Neural progenitor cell (in vitro differentiated cells): ENCODE data around the gene ABAT. TPM values are rescaled to one million over a fixed set of nuclear protein-coding genes. Genes with fewer than 3 reads are reported as not detected.

Source experiments
- DNase-seq: peaks from one replicate; pipeline ENCODE4 v3.0.0-alpha.2; 2016; ENCODE audit warnings: low spot score
- H2AFZ ChIP-seq: fragments of 200-600 bp; sonication (generic); replicated peaks from 2 replicates; pipeline ENCODE4 v1.6.1; 2016; ENCODE audit warnings: antibody characterized with exemption
- H3F3A ChIP-seq: fragments of 200-600 bp; sonication (generic); 2 replicates; pipeline ENCODE4 v1.6.1; 2016; ENCODE audit warnings: antibody characterized with exemption, low read depth
- H3K27ac ChIP-seq: fragments of 200-600 bp; sonication (generic); 2 replicates; pipeline ENCODE4 v1.5.1; 2016; ENCODE audit warnings: mild to moderate bottlenecking
- H3K27me3 ChIP-seq: fragments of 200-600 bp; sonication (generic); 2 replicates; pipeline ENCODE4 v1.6.1; 2016; ENCODE audit warnings: mild to moderate bottlenecking, moderate library complexity
- H3K36me3 ChIP-seq: fragments of 200-600 bp; sonication (generic); 2 replicates; pipeline ENCODE4 v1.5.1; 2016
- H3K4me1 ChIP-seq: fragments of 200-600 bp; sonication (generic); 2 replicates; pipeline ENCODE4 v1.6.1; 2016; ENCODE audit warnings: mixed run types
- H3K4me2 ChIP-seq: fragments of 200-600 bp; sonication (generic); 2 replicates; pipeline ENCODE4 v1.6.1; 2016
- H3K4me3 ChIP-seq: fragments of 200-600 bp; sonication (generic); 2 replicates; pipeline ENCODE4 v1.5.1; 2016
- H3K79me2 ChIP-seq: fragments of 200-600 bp; sonication (generic); 2 replicates; pipeline ENCODE4 v1.6.1; 2016; ENCODE audit warnings: low read depth
- H3K9ac ChIP-seq: fragments of 200-600 bp; sonication (generic); 2 replicates; pipeline ENCODE4 v1.6.1; 2016
- H3K9me3 ChIP-seq: fragments of 200-600 bp; sonication (generic); 2 replicates; pipeline ENCODE4 v1.5.1; 2016; ENCODE audit warnings: low read depth
- H4K20me1 ChIP-seq: fragments of 200-600 bp; sonication (generic); 2 replicates; pipeline ENCODE4 v1.6.1; 2016; ENCODE audit warnings: low read depth
- H3K27ac Mint-ChIP-seq: 3 replicates; pipeline ENCODE4 v1.8.0; 2021; ENCODE audit warnings: mixed read lengths
- H3K27me3 Mint-ChIP-seq: 2 replicates; pipeline ENCODE4 v1.8.0; 2022; ENCODE audit warnings: low read depth, mild to moderate bottlenecking, inconsistent platforms, moderate library complexity, mixed read lengths; ENCODE audit not compliant: insufficient read depth
- H3K36me3 Mint-ChIP-seq: 3 replicates; pipeline ENCODE4 v1.8.0; 2021; ENCODE audit warnings: mixed read lengths
- H3K4me1 Mint-ChIP-seq: 3 replicates; pipeline ENCODE4 v1.8.0; 2021; ENCODE audit warnings: mixed read lengths
- H3K4me3 Mint-ChIP-seq: 3 replicates; pipeline ENCODE4 v1.8.0; 2021; ENCODE audit warnings: mild to moderate bottlenecking, moderate library complexity, mixed read lengths
- H3K9me3 Mint-ChIP-seq: 3 replicates; pipeline ENCODE4 v1.8.0; 2020; ENCODE audit warnings: mixed read lengths
- EZH2 ChIP-seq: fragments of 200-600 bp; sonication (generic); IDR thresholded peaks from 2 replicates; pipeline ENCODE4 v1.6.1; 2017; ENCODE audit warnings: antibody characterized with exemption, mild to moderate bottlenecking, moderate library complexity
- EZH2phosphoT487 ChIP-seq: fragments of 200-600 bp; sonication (generic); IDR thresholded peaks from 2 replicates; pipeline ENCODE4 v1.6.1; 2017; ENCODE audit warnings: antibody characterized with exemption
- total RNA-seq: library from RNA; depleted of rRNA; stranded (reverse); fragments of >200 nt; gene quantifications from 2 replicates; pipeline ENCODE4 v1.2.3, GENCODE V29; 2015; ENCODE audit warnings: low replicate concordance
- TF ChIP-seq, protein P1 (sequence below): fragments of 200-600 bp; sonication (generic); IDR thresholded peaks from 2 replicates; pipeline ENCODE4 v1.5.1; 2017; ENCODE audit warnings: antibody characterized with exemption, mild to moderate bottlenecking

ABAT gene
- total RNA-seq, 1 donor from 2014 or later = 7.3 TPM

- DNase-seq = no peak
Measured at GRCh38 chr16:8730335-8730915, 56.0 kb downstream of the ABAT start.

DNA sequence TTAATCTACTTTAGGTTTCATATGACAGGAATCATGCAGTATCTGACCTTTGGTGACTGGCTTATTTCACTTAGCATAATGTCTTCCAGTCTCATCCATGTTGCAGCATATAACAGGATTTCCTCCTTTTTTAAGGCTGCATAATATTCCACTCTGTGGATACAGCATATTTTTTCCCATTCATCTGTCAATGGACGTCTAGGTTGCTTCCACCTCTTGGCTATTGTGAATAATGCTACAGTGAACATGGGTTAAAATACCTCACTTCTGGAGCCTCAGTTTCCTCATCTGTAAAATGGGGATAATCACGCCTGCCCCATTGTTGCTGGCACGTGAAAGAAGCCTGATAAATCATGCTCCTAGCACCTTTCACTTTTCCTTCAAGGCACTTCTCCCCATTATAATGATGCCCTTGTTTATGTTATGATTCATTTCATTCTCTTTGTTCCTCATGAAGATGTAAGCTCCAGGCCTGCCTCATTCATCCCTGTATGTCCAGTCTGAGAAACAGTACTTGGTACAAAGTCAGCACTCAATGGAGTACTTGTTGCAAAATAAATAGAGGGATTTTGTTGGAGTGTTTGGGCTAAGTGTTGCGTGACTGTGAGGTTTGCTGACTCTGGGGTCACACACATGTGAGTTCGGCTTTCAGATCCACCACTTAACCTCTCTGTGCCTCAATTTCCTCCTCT lies 59.6 kb downstream of the ABAT start:
- peaks cover 33% of the 10 kb centered on the region for H3K4me1 Mint-ChIP-seq
- H3K27me3 ChIP-seq = no peaks in the 10 kb centered on the region
- H3K9me3 Mint-ChIP-seq = peaks cover 12% of the 10 kb centered on the region
- TF ChIP-seq EZH2 = no peak
- TF ChIP-seq EZH2phosphoT487 = no peak
- TF ChIP-seq, protein P1, sequence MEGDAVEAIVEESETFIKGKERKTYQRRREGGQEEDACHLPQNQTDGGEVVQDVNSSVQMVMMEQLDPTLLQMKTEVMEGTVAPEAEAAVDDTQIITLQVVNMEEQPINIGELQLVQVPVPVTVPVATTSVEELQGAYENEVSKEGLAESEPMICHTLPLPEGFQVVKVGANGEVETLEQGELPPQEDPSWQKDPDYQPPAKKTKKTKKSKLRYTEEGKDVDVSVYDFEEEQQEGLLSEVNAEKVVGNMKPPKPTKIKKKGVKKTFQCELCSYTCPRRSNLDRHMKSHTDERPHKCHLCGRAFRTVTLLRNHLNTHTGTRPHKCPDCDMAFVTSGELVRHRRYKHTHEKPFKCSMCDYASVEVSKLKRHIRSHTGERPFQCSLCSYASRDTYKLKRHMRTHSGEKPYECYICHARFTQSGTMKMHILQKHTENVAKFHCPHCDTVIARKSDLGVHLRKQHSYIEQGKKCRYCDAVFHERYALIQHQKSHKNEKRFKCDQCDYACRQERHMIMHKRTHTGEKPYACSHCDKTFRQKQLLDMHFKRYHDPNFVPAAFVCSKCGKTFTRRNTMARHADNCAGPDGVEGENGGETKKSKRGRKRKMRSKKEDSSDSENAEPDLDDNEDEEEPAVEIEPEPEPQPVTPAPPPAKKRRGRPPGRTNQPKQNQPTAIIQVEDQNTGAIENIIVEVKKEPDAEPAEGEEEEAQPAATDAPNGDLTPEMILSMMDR = no peak
- no peak overlapping the region for H3K4me3 Mint-ChIP-seq
- no peak overlapping the region for H3K27ac ChIP-seq
- no peak overlapping the region for H3K4me2 ChIP-seq
- no peaks in the 10 kb centered on the region for H3K79me2 ChIP-seq
- H2AFZ ChIP-seq = no peak overlapping the region
- no peaks in the 10 kb centered on the region for H3K9me3 ChIP-seq
- DNase-seq = no peak
- no peak overlapping the region for H3K9ac ChIP-seq
- peaks cover 36% of the 10 kb centered on the region for H3K36me3 Mint-ChIP-seq
- H3F3A ChIP-seq = no peaks in the 10 kb centered on the region
- no peaks in the 10 kb centered on the region for H3K4me1 ChIP-seq
- H3K36me3 ChIP-seq = no peaks in the 10 kb centered on the region
- H3K4me3 ChIP-seq = no peak overlapping the region
- H4K20me1 ChIP-seq = no peaks in the 10 kb centered on the region
- H3K27ac Mint-ChIP-seq = no peak overlapping the region
- H3K27me3 Mint-ChIP-seq = no peaks in the 10 kb centered on the region

More at GRCh38 chr16:8730335-8730915, 56.0 kb downstream of the ABAT start:
- Histone ChIP-seq H3K9ac (no peak overlapping the region), H3K27me3 (no peaks in the 10 kb centered on the region), H3F3A (no peaks in the 10 kb centered on the region), H3K36me3 (no peaks in the 10 kb centered on the region), H3K79me2 (no peaks in the 10 kb centered on the region), H3K9me3 (no peaks in the 10 kb centered on the region), H3K27ac (no peak overlapping the region), H3K4me3 (no peak overlapping the region), H2AFZ (no peak overlapping the region), H3K4me2 (no peak overlapping the region), H4K20me1 (no peaks in the 10 kb centered on the region), H3K4me1 (no peaks in the 10 kb centered on the region)
- Mint-ChIP-seq H3K36me3 (peaks cover 39% of the 10 kb centered on the region), H3K4me1 (peaks cover 43% of the 10 kb centered on the region), H3K27ac (peak overlapping the region; percentile 30), H3K27me3 (peaks cover 4% of the 10 kb centered on the region), H3K4me3 (no peak overlapping the region), H3K9me3 (peaks cover 16% of the 10 kb centered on the region)
- TF ChIP-seq, protein P1 = no peak
- TF ChIP-seq EZH2phosphoT487 = no peak
- no peak for TF ChIP-seq EZH2

DNA sequence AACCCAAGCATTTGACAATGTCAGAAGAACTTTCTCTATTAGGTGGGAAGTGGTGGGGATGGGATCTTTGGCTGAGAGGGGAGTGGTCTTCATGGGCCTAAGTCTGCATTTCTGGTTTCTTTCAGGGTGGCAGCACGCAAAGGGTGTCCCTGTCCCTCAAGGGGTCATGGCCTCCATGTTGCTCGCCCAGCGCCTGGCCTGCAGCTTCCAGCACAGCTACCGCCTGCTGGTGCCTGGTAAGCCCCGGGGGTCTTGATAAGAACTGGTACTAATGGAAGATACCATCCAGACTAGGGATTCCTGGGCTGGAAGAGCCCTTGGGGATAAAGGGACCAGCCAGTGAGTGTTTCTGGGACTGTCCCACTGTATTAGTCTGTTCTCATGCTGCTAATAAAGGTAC lies 61.2 kb downstream of the ABAT start:
- H3K9ac ChIP-seq = no peak overlapping the region

More for the DNA sequence above, 61.2 kb downstream of the ABAT start:
- no peaks in the 10 kb centered on the region for H3K79me2 ChIP-seq
- H3F3A ChIP-seq = no peaks in the 10 kb centered on the region
- Mint-ChIP-seq H3K4me3 (no peak overlapping the region), H3K36me3 (peaks cover 37% of the 10 kb centered on the region), H3K27ac (peak overlapping the region; percentile 86), H3K9me3 (peaks cover 12% of the 10 kb centered on the region), H3K4me1 (peaks cover 23% of the 10 kb centered on the region), H3K27me3 (no peaks in the 10 kb centered on the region)
- H2AFZ ChIP-seq = no peak overlapping the region
- H4K20me1 ChIP-seq = no peaks in the 10 kb centered on the region
- TF ChIP-seq EZH2 (no peak), EZH2phosphoT487 (no peak)
- TF ChIP-seq, protein P1 = no peak
- H3K27me3 ChIP-seq = no peaks in the 10 kb centered on the region
- no peak for DNase-seq
- H3K36me3 ChIP-seq = no peaks in the 10 kb centered on the region
- H3K4me3 ChIP-seq = no peak overlapping the region
- H3K27ac ChIP-seq = no peak overlapping the region
- H3K4me2 ChIP-seq = no peak overlapping the region
- no peaks in the 10 kb centered on the region for H3K4me1 ChIP-seq
- H3K9me3 ChIP-seq = no peaks in the 10 kb centered on the region
